NCI-H2227 (cell line): Measurements from ENCODE around the gene MBTPS2.

ENCODE experiments used
- DNase-seq: peaks from one replicate; lab custom pipeline; 2025; ENCODE audit not compliant: unreplicated experiment; lab: John Stamatoyannopoulos, UW

MBTPS2 gene

DNA sequence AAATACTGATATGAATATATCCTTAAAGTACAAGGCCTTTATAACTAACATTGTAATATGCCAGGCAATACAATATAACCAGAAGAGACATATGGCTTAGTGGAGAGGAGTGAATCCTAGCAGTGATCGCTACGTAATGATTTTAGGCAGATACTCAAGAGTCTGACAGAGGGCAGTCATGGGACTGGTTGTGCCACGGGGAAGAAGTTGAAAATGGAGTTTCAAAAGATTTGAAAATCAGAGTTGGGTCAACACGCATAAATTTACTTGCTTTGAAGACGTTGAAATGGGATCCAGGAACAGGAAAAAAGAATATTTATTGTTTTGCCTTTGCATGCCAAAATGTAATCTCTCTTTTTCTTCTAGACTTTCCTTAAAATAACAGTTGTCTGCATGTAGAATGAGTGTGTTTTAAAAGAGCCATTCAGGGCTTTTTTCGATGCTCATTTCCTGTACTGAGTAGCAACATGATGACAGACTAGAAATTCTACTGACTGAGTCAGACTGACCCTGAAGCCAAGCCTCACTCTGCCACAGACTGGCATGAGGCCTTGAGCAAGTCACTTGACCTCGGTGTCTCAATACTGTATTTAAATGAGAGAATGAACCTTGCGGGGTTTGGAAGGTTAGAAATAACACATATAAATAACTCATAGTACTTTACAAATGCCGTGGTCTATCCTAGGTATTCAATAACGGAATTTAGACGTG lies 93.0 kb downstream of the MBTPS2 start:
- DNase-seq = no peak

DNA sequence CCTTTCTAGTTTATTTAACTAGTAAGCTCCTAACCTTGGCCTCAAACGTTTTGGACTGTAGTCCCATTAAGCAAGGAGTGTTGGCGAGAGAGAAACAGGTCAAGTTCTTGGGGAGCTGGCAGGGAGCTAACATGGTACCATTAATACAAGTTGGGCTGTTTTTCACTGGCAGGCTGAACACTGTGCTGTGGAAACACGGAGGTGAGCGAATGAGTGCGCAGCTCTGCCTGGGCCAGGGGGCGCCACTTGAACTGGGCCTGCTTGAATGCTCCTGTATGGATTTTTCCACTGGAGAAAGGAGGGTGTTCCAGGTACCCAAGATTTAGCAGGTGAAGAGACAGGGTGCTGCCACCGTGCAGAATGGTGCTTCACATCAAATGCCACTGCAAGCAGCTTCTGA lies 93.7 kb downstream of the MBTPS2 start:
- no peak for DNase-seq

DNA sequence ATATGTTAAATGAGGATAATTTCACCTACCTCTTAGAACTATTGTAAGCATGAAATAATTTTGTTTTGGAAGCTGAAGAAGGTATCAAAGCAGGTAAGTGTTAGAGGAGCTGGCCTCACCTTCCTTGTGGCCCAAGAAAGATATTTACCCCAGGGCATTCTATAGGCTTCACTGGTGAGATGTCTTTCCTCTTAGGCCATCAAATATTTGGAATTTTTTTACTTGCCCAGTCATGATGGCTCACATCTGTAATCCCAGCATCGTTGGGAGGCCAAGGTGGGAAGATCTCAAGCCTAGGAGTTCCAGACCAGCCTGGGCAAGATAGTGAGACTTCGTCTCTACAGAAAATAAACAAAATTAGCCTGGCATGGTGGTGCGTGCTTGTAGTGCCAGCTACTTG lies 95.0 kb downstream of the MBTPS2 start:
- DNase-seq = no peak
